ENCODE data around the gene STK11. TPM values are rescaled to one million over a fixed set of nuclear protein-coding genes. Genes with fewer than 3 reads are reported as not detected.

Gene STK11
- total and polyA plus RNA-seq, 2 donors (not counting 3 experiments of a cell fraction or from before 2014, with no cell fraction given) = 39.4 to 75.4 TPM

DNA sequence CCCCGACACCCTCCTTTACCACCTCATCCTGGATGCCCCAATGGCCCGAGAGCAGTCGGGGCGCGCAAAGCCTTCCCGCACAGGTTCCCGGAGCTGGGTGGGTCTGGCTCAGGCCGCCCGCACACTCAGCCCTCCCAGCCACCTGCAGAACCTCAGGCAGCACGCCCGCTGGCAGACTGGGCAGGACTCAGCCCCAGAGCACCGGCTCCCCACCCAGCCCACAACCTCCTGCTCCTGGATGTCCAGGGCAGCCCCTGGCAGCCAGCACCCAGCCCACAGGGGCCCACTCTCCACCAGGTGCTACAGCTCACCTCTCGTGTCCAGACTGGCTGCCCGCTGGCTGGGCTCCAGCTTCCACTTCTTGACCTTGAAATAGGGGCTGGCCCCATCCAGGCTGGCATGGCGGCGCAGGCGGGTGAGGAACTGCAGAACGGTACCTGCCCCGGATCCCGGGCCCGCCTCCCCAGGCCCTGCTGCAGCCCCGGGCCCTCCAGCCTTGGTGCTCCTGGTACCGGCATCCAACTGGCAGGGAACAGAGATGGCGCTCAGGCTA lies 27.6 kb downstream of the STK11 start:
- Histone ChIP-seq H3K4me1 (ENCODE audit: control insufficient read depth, extremely low read depth, insufficient read depth, low read length) (peaks cover 10% of the 10 kb centered on the region), H3K27me3 (ENCODE audit: control insufficient read depth in 2 of 2, insufficient read depth in 2 of 2, low read length in 2 of 2) (no peaks in the 10 kb centered on the region), H3K36me3 (ENCODE audit: control insufficient read depth in 2 of 2, extremely low read depth in 1 of 2, insufficient read depth in 2 of 2, low read length in 2 of 2) (peaks cover 0 to 18% of the 10 kb centered on the region in 2 experiments), H4K20me1 (replicated peaks; ENCODE audit: control insufficient read depth, extremely low read depth, insufficient read depth, low read length) (no peaks in the 10 kb centered on the region), H3K9ac (replicated peaks; ENCODE audit: extremely low read depth, insufficient read depth, low read length) (no peak overlapping the region), H2AFZ (ENCODE audit: low read depth, low read length) (no peak overlapping the region), H3K79me2 (ENCODE audit: control insufficient read depth, insufficient read depth, low read length) (no peaks in the 10 kb centered on the region), H3K4me2 (ENCODE audit: insufficient read depth, low read length) (no peak overlapping the region), H3K9me3 (replicated peaks; ENCODE audit: control insufficient read depth, insufficient read depth, low read length) (no peaks in the 10 kb centered on the region), H3K9me1 (replicated peaks; ENCODE audit: control insufficient read depth, extremely low read depth, insufficient read depth, low read length) (no peaks in the 10 kb centered on the region), H3K4me3 (replicated peaks in 1 of 3; ENCODE audit: insufficient read depth in 1 of 3, low read depth in 1 of 3, low read length in 3 of 3) (no peak overlapping the region), H3K27ac (ENCODE audit: insufficient read depth, low read depth, low read length) (no peak overlapping the region)
- BruUV-seq (replicated peaks) = no TSS peak
- no peak for TF ChIP-seq GATA2 (IDR thresholded peaks at IDR 0.05; ENCODE audit: insufficient read depth, insufficient read length, low read depth, low read length)
- TF ChIP-seq EZH2 (IDR thresholded peaks at IDR 0.05; ENCODE audit: borderline replicate concordance, low read depth, low read length, severe bottlenecking) = no peak
- no peak for TF ChIP-seq POLR2A (IDR thresholded peaks at IDR 0.05; ENCODE audit: low read depth, low read length)
- TF ChIP-seq, protein P1, sequence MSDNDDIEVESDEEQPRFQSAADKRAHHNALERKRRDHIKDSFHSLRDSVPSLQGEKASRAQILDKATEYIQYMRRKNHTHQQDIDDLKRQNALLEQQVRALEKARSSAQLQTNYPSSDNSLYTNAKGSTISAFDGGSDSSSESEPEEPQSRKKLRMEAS (IDR thresholded peaks at IDR 0.05; ENCODE audit: insufficient read depth, insufficient read length) = no peak
- POLR2A ChIA-PET = no interaction called here
- DNase-seq (ENCODE audit: low read depth, low spot score) (no peak), FAIRE-seq (no peak)
- intact Hi-C loops (cut with micrococcal nuclease) = no loop called here
- dilution Hi-C loops (cut with MboI; ENCODE audit: extremely low pct_ligation_motif_present, low sequenced_read_pairs) = no loop called here
- CTCF ChIA-PET = interaction anchor here (0.7 to 1.6 kb wide), 4 partner anchors 10 to 172 kb away, joined by 3 to 7 read pairs (median 4); no protein-coding TSS in a partner anchor

GRCh38 chr19:1234051-1234954 lies 28.7 kb downstream of the STK11 start:
- CTCF ChIA-PET = no interaction called here

More at GRCh38 chr19:1234051-1234954, 28.7 kb downstream of the STK11 start:
- dilution Hi-C loops (cut with MboI; ENCODE audit: extremely low pct_ligation_motif_present, low sequenced_read_pairs) = no loop called here
- no peak overlapping the region for H3K4me3 ChIP-seq (replicated peaks in 1 of 3; ENCODE audit: insufficient read depth in 1 of 3, low read depth in 1 of 3, low read length in 3 of 3)
- H3K9ac ChIP-seq (replicated peaks; ENCODE audit: extremely low read depth, insufficient read depth, low read length) = no peak overlapping the region
- H3K79me2 ChIP-seq (ENCODE audit: control insufficient read depth, insufficient read depth, low read length) = no peaks in the 10 kb centered on the region
- TF ChIP-seq, protein P1 (IDR thresholded peaks at IDR 0.05; ENCODE audit: insufficient read depth, insufficient read length) = no peak
- TF ChIP-seq GATA2 (IDR thresholded peaks at IDR 0.05; ENCODE audit: insufficient read depth, insufficient read length, low read depth, low read length) = no peak
- TF ChIP-seq POLR2A (IDR thresholded peaks at IDR 0.05; ENCODE audit: low read depth, low read length) = no peak
- no peak for TF ChIP-seq EZH2 (IDR thresholded peaks at IDR 0.05; ENCODE audit: borderline replicate concordance, low read depth, low read length, severe bottlenecking)
- TF ChIP-seq FOS (IDR thresholded peaks at IDR 0.05; ENCODE audit: borderline replicate concordance, insufficient read depth, low read length) = no peak
- no peak for TF ChIP-seq POLR2AphosphoS5 (IDR thresholded peaks at IDR 0.05; ENCODE audit: insufficient read depth, low read depth, low read length)
- intact Hi-C loops (cut with micrococcal nuclease) = no loop called here
- H3K9me3 ChIP-seq (replicated peaks; ENCODE audit: control insufficient read depth, insufficient read depth, low read length) = no peaks in the 10 kb centered on the region
- H3K9me1 ChIP-seq (replicated peaks; ENCODE audit: control insufficient read depth, extremely low read depth, insufficient read depth, low read length) = no peaks in the 10 kb centered on the region
- DNase-seq (ENCODE audit: low read depth, low spot score) = no peak
- peaks cover 0 to 18% of the 10 kb centered on the region in 2 experiments for H3K36me3 ChIP-seq (ENCODE audit: control insufficient read depth in 2 of 2, extremely low read depth in 1 of 2, insufficient read depth in 2 of 2, low read length in 2 of 2)
- no peaks in the 10 kb centered on the region for H3K27me3 ChIP-seq (ENCODE audit: control insufficient read depth in 2 of 2, insufficient read depth in 2 of 2, low read length in 2 of 2)
- POLR2A ChIA-PET = no interaction called here
- H2AFZ ChIP-seq (ENCODE audit: low read depth, low read length) = no peak overlapping the region
- H3K27ac ChIP-seq (ENCODE audit: insufficient read depth, low read depth, low read length) = no peak overlapping the region
- no peaks in the 10 kb centered on the region for H4K20me1 ChIP-seq (replicated peaks; ENCODE audit: control insufficient read depth, extremely low read depth, insufficient read depth, low read length)
- BruUV-seq (replicated peaks) = no TSS peak
- no peak overlapping the region for H3K4me2 ChIP-seq (ENCODE audit: insufficient read depth, low read length)
- no peak for FAIRE-seq
- H3K4me1 ChIP-seq (ENCODE audit: control insufficient read depth, extremely low read depth, insufficient read depth, low read length) = peaks cover 10% of the 10 kb centered on the region
